MV-4-11 (cell line): Measurements from ENCODE around the gene SIGLEC8.
"Not testable (repeated sequence)": the region's sequence is repeated elsewhere in the genome, so short reads cannot be mapped to it uniquely, and the experiment has no call there.

Experiments used
- DNase-seq: peaks from one replicate; lab custom pipeline; 2025; lab: John Stamatoyannopoulos, UW

SIGLEC8 gene

DNA sequence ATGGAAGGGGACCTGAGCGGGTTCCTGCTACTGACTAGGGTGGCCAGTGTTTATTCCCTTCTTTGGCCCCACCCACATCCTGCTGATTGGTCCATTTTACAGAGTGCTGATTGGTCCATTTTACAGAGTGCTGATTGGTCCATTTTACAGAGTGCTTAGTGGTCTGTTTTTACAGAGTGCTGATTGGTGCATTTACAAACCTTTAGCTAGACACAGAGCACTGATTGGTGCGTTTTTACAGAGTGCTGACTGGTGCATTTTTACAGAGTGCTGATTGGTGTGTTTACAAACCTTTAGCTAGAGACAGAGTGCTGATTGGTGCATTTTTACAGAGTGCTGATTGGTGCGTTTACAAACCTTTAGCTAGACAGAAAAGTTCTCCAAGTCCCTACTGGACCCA lies 10.7 kb downstream of the SIGLEC8 start:
- not testable (repeated sequence) for DNase-seq

DNA sequence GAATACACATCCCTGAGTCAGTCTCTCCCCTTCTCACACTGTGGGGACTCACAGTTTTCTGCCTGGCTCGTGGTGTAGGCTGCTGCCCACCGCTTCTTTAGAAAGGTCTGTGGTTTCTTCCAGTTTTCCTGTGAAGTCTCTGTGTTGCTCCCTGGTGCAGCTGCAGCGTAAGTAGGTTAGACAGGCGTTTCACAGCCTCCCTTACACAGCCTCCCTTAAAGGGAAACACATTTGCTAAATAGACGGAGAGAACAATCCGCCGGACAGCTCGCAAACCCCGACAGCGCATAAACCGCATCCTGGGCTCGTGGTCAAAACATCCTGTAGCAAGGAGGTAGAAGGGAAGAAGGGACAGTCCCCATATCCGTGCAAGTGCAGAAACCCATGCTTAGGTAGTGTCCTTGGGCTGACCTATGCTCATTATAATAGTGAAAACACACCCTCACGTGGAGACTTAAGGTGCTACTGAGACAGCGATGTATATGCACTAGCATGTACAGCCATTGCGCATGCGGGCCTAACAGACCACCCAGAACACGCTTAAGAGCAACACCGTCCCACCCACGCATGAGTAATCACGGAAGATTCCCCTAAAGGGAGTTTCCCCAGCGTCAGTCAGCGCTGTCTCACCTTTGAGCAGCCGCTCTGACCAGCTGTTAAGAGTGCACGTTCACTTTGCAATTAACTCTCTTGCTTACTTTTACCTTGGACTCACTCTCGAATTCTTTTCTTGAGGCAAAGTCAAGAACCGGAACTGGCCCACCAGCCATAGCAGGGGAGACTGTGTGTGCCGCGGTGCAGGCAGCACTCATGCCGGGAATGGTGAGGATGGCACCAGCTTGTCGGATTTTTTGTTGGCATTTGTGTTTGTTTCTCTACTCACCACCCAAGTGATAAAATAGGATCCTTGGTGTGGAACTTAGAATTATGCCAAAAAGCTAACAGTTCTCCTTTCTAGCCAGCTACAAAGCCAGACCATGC lies 16.6 kb downstream of the SIGLEC8 start:
- peak; percentile 58 for DNase-seq

DNA sequence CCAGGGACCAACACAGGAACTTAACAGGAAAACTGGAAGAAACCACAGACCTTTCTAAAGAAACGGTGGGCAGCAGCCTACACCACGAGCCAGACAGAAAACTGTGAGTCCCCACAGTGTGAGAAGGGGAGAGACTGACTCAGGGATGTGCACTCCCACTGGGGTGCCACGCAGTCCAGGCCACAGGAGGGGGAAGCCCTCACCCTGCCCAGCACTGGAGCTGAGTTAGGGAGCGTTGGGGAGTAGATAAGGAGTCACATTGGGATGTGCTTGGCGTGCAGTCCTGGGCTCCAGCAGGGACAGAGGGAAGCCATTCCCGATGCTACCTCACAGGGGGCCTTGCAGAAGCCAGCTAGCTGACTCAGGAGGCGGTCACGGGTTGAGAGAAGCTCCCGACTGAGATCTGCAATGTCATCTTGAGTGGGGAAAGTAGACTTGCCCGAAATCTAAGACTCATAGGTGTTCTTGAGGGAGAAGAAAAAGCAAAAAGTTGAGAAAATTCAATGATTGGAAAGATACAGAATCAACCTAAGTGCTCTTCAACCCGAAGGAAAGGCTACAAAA lies 17.3 kb downstream of the SIGLEC8 start:
- no peak for DNase-seq

DNA sequence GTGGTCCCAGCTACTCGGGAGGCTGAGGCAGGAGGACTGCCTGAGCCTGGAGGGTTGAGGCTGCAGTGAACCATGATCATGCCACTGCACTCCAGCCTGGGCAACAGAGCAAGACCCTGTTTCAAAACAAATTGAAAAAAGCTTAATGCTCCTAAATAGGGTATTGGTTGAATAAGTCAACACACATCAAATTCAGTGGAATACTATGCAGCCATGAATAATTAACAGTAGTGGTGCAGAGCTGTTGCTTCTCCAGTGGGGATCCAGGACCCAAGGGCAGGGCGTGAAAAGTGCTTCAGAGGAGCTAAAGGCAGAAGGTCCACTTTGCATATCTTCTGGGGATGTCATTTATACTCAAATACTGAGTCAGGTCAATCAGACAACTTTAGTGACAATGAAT lies 18.2 kb downstream of the SIGLEC8 start:
- DNase-seq: no peak

DNA sequence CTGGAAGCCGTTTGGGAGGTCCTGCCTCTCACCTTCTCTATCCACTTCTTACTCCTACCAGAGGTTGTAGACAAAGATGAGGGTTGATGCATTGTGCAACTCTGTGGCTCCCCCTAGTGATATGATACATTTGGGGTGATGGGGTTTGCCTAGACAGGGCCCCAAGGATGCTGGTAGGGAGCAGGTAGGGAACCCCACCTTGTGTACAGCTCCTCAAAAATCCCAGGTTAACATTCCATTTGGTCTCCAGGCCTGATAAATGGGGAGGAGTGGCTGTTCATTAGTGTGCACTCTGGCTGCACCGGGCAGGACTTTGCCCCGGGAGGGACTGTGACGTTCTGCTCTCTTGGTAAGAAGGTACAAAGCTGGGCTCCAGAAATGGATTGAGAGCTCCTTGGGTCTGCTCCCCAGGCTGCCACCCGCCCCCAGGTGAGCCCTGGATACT lies 19.2 kb downstream of the SIGLEC8 start:
- DNase-seq: peak; percentile 51

DNA sequence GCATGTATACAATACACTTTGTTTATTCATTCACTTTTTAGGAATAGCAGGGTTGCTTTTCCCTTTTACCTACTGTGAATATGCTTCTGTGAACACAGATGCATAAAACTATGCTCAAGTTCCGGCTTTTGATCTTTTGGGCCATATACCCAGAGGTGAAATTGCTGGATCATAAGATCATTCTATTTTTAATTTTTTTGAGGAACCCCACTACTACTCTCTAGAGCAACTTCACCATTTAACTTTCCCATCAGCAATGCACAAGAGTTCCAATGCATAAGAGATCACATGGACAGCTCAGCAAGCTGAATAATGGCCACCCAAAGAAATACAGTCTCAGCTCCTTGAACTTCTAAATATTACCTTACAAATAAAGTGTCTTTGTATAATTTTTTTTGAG lies 23.8 kb downstream of the SIGLEC8 start:
- no peak for DNase-seq

DNA sequence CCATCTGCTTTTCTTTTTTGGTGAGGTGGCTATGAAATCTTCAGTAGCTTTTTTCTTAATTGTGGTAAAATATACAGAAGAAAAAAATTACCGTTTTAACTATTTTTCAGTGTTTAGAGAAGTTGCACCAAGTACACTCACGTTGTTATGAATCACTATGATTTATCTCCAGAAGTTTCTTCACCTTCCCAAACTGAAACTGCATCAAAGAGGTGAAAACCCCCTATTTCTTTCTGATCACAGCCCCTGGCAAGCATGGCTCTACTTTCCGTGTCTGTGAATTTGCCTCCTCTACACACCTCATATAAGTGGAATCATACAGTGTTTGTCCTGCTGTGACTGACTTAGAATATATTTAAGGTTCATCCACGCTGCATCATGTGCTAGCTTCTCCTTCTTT lies 25.2 kb downstream of the SIGLEC8 start:
- no peak for DNase-seq

DNA sequence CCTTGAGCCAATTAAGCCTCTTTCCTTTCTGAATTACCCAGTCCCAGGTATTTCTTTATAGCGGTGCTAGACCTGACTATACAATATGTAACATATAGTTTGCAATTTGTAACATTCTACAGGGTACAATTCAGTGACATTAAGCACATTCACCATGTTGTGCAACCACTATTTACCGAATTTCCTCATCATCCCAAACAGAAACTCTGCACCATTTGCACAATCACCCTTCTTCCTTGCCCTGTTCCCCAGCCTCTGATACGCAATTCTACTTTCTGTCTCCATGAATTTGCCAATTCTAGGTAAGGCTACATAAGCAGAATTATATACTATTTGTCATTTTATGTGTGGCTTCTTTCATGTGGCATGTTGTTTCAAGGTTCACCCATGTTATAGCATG lies 27.1 kb downstream of the SIGLEC8 start:
- peak; percentile 83 for DNase-seq

DNA sequence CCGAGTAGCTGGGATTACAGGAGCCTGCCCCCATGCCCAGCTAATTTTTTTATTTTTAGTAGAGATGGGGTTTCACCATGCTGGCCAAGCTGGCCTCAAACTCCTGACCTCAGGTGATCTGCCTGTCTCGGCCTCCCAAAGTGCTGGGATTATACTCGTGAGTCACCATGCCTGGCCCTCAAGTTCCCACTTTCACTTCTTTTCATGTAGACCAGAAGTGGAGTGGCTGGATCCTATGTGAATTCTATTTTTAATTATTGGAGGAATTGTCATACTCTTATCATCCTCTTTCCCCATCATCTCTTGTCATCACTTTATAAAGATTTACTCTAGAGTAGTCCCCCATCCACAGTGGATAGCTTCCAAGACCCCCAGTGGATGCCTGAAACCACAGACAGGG lies 28.0 kb downstream of the SIGLEC8 start:
- DNase-seq: peak; percentile 58

DNA sequence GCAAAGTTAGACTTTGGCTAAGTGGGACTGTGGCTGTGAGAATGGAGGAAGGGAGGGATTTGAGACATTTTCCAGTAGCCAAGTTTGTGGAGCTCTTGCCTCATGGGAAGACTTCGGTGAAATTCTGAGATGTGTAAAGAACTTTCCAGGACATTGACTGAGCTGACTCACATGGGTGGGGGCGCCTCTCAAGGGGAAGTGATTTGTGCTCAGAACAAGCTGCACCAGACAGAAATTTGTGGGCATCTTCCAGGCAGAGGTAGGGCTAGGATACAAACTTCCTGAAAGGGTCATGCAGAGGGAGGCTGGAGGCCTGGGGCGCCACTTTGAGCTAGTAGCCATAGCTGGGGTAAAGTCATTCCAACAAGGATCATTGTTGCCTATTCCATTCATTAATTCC lies 31.1 kb downstream of the SIGLEC8 start:
- DNase-seq: peak; percentile 27

DNA sequence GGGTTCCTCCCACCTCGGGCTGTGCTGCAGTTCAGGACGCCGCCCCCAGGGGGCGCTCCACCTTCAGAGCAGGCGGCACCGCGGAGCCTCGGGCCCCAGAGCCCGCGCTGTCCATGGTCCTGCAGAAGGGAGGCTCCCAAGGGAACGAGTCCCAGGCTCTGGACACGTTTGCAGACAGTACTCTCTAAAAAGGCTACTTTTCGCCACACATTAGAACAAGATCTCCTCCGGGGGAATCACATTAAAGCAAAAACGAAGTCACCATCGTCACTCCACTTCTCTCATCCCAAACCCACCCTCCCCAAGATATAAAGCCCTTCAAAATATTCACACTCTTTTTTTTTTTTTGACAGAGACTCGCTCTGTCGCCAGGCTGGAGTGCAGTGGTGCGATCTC lies 36.2 kb downstream of the SIGLEC8 start:
- peak; percentile 82 for DNase-seq

DNA sequence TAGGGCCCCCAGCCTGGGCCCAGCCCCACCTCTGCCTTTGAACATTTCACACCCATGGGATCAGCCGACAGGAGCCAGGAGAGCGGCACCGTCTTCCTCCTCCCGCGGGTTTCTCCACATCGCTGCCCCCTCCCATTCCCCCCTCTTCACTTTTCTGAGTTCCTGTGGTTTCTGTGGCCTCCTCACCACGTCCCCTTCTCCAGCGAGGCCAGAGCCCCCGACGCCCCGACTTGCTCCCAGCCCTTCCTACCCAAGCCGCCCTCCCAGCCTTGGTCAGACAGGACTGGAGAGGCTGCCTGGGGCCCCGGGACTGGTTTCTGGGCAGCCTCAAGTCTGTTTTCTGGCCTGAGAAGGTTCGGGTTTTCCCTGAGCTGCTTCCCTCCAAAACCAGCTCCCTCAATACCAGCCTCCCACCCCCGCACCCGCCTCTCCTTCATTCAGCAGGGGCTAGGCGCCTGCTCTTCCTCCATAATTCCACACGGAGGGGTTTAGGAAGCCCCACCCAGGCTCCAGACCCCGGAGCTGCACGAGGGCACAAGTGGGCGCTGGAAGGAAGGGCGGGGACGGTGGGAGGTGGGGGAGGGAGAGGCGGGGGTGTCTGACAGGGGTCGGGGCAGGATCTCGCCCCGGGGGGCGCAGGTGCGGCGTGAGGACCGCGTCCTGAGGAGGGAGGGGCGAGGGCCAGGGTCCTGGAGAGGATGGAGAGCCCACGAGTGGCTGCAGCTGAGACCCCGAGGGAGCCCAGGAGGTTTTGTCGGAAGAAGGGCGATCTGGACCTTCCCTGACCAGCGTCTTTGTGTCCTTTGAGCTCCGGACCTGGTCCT lies 36.8 kb downstream of the SIGLEC8 start:
- no peak for DNase-seq

DNA sequence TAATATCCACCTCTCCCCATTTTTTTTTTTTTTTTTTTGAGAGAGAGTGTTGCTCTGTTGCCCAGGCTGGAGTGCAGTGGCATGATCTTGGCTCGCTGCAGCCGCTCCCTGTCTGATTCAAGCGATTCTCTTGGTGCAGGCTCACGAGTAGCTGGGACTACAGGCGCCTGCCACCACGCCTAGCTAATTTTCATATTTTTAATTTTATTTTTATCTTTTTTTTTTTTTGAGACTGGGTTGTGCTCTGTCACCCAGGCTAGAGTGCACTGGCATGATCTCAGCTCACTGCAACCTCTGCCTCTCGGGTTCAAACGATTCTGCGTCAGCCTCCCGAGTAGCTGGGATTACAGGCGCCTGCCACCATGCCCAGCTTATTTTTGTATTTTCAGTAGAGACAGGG lies 37.7 kb downstream of the SIGLEC8 start:
- not testable (repeated sequence) for DNase-seq

DNA sequence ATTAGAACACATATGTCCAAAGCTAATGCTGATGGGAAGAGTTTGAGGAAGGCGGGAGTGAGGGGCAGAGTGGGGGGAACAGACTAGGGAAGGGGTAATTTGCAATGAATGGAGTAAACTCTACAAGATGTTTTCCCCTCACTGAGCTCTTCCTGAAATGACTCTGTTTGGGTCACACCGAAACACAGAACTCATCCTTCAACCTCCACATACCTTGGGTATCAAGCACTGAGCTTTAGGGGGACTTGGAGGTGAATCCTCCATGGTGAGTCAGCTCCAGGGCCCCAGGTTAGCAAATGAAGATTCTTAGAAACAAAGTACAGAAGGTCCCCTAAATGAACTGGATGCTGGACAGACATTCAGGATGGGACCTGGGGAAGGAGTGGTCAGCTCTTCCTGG lies 39.5 kb downstream of the SIGLEC8 start:
- DNase-seq: no peak

DNA sequence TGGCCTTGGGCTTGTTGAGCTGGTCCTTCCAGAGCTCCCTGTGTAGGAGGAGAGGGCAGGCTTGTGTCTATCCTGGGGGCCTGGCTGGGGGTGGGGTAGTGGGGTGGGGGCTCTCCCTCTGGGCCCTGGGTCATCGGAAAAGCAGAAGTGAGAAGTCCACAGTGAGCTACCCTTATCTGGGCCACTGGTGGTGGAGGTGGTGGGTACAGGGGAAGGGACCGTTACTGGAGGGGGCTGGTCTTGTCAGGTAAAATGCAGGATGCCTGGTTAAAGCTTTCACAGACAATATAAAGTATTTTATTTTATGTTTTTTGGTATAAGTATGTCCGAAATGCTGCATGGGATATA lies 40.5 kb downstream of the SIGLEC8 start:
- no peak for DNase-seq

DNA sequence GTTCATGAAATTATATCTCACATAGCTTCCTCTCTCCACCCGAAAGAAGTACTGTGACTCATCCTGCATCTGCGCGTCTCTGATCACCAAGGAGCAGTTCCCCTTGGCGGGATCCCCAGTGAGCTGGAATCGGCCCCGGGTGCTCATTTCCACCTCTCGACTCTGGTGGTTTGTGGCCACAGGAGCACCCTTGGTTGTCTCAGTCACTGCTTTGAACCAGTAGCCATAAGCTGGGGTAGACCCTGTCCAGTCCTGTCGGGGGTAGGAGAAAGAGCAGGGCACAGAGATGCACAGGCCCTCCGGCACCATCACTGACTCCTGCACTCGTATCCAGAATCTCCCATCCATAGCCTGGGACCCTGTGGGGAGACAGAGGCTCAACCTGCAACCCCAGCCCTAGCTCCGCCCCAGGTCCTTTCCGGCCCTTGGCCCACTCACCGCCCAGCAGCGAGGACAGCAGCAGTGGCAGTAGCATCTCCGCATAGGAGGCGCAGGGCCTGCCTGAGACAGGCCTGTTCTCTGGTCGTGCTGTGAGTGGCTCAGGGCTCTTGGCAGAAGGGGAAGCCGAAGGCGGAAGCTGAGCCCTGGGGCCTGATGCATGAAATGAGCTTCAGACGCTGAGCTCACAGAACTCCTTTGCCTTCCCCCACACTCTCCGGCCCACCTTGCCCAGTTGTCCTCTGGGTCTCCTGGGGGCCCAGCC lies 41.0 kb downstream of the SIGLEC8 start, which contains the start of gene SIGLEC10:
SIGLEC10 (minus strand) TSS at position 536 of the 703 bp plus-strand sequence; CDS start at position 475, 61 bp downstream.
- DNase-seq: peak; percentile 94

DNA sequence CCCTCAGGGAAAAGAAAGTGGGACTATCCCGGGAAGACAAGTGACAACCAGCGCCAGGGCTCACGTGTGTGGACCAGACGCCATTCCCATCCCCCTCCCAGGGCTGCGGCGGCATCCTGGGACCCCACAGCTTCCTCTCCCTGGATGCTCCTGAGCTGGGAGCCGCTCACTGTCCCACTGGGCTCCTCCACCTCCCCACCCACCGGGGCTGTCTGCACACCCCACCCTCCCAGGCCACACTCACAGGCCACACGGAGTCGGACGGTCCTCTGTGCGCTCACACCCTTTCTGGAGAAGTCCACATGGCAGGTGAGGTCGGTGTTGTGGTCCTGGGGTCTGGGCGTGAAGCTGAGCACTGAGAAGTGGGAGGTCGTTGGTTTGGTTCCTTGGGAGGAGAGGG lies 41.8 kb downstream of the SIGLEC8 start:
- DNase-seq: not testable (repeated sequence)

DNA sequence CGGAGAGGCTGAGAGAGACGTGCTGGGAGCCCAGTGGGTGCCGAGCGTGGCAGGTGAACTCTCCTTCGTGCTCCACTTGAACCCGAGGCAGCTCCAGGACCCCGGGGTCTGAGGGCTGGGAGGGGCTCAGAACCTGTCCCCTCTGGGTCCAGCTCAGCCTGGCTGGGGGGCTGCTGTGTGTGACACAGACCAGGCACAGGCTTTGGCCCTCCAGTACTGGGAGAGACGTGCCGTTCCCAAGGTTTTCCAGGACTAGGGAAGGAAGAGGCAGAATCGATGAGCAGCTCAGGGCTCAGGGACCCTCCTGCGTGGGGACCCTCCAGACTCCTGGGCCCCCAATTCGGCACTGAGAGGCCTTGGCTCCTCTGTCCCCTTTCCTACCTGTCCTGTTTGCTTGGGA lies 43.1 kb downstream of the SIGLEC8 start:
- no peak for DNase-seq

DNA sequence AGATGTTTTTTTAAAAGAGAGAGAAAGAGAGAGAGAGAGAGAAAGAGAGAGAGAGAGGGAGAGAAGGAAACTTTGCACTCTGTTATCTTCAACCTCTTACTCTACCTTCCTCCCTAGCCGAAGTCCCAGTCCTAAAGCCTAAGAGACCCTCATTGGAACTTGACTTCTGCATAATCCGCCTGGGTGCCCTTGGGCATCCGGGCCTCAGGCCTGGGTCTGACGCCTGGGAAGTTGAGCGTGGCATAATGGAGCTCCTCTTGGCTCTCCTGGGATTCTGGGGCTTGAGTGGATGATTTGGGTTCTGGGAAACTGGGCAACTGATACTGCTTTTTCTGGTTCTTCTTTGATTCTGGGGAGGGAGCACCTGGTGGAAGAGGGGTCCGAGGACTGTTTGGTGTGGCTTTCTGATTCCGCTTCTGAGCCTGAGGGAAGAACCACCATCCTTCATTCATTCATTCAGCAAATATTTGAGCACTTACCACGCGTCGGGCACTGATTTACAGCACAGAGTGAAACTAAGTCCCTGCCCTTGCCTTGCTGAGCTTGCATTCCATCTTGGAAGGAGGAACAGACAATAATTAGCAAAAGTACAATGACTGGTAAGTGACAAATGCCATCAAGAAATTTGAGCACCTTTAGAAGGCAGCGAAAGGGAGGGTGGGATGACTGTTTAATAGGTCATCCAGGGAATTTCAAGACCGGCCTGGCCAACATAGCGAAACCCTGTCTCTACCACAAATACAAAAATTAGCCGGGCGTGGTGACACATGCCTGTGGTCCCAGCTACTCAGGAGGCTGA lies 47.1 kb downstream of the SIGLEC8 start:
- DNase-seq: no peak

DNA sequence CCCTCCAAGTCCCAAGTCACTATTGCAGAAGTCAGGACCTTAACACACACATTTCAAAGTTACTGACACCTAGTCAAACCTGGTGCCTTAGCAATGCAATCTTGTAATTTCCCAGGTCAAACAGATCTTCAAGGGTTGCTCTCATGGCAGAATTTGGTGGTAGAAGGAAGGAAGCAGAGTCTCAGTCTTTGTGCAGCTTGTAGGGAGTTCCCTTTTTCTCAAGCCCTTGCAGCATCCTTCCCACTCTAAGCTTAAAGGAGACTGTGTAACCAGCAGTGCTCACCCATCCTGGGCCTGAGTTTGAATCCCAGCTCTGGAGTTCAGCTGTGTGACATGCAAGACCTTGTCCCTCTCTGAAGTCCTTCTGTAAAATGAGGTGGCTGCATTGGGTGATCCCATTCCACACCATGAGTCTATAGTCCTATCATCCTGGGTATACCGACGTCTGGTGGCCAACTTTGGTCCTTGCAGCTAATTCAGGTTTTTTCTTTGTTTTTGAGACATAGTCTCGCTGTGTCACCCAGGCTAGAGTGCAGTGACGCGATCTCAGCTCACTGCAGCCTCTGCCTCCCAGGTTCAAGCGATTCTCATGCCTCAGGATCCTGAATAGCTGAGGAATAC lies 50.6 kb downstream of the SIGLEC8 start:
- peak; percentile 91 for DNase-seq

DNA sequence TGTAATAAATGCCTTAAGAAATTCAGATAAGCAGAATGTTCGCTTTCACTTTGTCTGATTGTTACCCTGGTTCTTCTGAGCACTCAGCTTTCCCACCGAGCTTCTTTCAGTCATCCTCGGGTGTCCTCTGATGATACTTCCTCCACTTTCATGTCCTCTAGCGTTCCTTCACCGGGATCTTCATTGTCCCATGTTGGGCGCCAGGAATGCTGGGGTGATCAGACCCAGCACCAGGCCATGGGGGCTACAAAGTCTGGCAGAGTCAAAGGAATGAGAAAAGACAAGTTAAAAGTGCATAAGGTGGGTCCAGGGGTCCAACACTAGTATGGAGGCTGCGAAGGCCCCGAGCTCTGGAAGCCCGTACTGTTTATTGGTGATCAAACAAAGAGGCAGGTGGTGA lies 56.1 kb downstream of the SIGLEC8 start:
- DNase-seq: no peak
